LoVo (cell line): Measurements from ENCODE around the gene ADAM15.

ENCODE experiments used
- DNase-seq: peaks from one replicate; pipeline ENCODE4 v3.0.0-alpha.2; 2016; ENCODE audit warnings: low spot score

The ADAM15 gene

GRCh38 chr1:155052439-155053395 lies 1.6 kb downstream of the ADAM15 start:
- no peak for DNase-seq

GRCh38 chr1:155053531-155054105 lies 2.5 kb downstream of the ADAM15 start:
- no peak for DNase-seq

GRCh38 chr1:155057104-155057503 lies 6.0 kb downstream of the ADAM15 start:
- DNase-seq, result no peak

DNA sequence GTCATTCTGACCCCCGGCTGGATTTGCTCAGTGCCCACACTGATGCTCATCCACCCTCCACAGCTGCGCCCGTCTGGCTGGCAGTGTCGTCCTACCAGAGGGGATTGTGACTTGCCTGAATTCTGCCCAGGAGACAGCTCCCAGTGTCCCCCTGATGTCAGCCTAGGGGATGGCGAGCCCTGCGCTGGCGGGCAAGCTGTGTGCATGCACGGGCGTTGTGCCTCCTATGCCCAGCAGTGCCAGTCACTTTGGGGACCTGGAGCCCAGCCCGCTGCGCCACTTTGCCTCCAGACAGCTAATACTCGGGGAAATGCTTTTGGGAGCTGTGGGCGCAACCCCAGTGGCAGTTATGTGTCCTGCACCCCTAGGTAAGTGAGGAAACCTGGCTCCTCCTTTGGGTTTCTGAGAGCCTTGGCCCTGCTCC lies 6.7 kb downstream of the ADAM15 start:
- no peak for DNase-seq

DNA sequence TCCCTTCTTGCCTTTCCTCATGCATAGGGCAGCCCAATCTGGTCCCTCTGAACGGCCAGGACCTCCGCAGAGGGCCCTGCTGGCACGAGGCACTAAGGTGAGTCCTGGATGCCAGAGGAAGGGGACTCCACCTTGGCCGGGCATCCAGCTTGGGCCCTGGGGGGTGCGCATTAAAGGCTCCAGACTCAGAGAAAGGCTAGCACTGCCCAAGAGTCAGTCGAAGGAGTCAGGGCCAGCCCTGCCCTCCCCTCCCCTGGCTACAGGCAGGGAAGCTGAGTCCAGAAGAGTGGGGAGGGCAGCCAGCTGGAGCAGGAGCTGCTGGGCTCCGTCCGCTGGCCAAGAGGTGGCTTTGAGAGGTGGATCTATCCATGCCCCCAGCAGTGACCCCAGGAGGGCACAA lies 9.6 kb downstream of the ADAM15 start:
- no peak for DNase-seq

- peak; percentile 75 for DNase-seq
These were observed 10.4 kb downstream of the ADAM15 start for GRCh38 chr1:155061381-155062150.

DNA sequence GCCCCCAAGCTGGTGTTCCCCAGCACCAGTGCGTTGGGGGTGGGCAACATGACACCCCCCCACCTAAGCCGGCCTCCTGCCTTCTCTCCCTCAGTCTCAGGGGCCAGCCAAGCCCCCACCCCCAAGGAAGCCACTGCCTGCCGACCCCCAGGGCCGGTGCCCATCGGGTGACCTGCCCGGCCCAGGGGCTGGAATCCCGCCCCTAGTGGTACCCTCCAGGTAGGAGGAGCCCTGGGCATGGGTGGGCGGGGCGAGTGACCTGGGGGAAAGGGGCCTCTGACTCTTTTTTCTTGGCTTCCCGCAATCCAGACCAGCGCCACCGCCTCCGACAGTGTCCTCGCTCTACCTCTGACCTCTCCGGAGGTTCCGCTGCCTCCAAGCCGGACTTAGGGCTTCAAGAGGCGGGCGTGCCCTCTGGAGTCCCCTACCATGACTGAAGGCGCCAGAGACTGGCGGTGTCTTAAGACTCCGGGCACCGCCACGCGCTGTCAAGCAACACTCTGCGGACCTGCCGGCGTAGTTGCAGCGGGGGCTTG lies 11.1 kb downstream of the ADAM15 start:
- no peak for DNase-seq

DNA sequence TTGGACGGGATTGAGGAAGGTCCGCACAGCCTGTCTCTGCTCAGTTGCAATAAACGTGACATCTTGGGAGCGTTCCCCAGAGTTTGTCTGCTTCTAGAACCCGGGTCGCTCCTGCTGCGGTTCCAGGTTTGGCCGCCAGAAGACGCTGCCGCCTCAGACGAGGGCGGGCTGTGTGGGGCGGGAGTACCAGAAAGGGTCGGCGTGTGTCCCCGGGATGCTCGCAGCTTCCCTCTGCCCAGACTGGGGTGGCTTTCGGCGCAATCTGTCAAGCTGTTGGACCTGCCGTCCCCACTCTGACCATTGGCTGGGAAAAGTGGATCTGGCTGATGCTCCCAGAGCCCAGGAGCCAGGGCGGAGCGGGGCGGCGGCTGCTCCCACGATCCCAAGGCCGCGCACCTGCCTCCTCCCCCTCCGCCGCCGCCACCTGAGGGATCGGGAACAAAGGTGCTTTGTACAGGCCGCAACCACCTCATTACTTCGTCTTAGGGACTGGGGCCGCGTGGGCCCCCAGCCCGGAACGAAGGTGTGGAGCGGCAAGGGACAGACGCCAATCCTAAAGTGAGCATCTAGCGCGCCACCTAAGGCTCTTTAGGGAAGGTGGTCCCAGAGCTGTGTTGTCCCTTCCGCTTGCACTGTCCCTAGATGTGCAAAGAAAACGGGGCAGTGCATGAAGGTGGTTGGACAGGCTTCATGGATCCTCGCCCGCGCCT lies 11.7 kb downstream of the ADAM15 start:
- no peak for DNase-seq

DNA sequence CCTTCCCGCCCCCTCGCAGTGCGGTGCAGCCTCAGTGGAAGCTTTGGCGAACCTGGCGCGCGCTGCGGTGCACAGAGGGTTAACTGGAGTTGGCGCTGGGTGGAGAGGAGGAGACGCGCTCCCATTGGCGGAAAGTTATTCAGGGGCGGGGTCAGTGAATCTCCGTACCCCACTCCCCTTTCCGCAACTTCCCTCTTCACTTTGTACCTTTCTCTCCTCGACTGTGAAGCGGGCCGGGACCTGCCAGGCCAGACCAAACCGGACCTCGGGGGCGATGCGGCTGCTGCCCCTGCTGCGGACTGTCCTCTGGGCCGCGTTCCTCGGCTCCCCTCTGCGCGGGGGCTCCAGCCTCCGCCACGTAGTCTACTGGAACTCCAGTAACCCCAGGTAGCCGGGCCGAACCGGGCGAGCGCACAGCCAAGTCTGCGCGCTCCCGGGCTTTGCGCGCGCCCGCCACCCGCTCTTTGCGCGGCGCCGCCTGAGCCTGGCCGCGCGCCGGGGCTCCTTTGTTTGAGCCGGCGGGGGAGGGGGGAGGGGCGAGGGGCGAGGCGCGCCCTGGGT lies 12.5 kb downstream of the ADAM15 start, which contains the start of gene EFNA4:
Gene EFNA4, plus strand, starts transcription at position 191 of the 561 bp plus-strand sequence. Its CDS starts 84 bp downstream, at position 275.
- peak; percentile 90 for DNase-seq

DNA sequence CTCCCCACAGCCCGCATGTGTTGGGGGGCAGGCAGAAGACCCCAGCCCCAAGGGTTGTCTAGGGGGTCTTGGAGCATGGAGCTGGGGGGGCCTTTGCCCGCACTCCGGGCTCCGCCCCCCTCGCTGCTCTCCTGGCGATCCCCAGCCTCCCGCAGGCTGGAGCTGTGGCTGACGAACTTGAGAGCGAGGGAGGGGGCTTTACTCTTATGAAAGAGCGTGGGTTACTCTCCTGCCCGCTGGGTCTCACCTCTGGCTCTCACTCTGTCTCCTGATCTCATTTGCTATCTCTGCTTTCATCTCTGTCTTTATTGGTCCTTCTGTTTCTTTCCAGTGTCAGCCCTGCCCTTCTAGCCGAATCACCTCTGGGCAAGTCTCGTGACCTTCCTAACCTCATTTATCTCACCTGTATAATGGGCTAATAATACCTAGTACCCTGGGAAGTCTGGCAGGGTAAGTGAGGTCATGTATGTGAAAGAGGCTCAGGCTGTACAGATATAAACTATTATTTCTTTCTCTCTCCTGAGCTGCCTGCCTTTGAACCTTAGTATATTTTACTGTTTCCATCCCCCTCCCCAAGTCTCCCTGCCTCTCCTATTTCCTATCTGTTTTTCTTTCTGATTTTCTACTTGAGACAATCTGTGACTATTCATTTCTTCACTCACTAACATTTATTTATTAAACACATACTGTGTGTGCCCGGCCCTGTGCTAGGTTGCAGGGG lies 13.2 kb downstream of the ADAM15 start:
- DNase-seq, result no peak

DNA sequence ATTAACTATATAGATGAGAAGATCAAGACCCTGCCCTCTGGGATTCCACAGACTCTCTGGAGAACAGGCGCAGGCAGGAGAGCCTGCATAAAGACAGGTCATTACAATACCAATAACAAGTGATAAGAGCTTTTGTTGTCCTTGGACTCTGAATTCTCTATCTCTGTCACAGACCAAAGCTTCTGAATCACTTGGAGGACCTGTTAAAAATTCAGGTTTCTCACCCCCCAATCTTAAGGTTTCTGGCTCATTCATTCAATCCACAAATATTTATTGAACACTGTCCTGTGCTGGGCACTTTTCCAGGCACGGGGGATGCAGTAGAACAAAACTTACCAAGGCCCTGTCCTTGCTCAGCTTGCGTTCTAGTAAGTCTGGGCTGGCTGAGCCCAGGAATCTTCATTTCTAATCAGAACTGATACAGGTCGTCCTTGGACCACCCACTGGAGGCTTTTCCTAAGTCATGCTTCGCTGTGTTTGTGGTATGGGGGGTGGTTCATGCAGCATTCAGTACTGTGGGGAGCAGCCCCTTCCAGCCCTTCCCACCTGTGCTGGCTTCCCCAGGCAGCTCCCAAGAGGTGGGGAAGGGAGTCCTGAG lies 13.8 kb downstream of the ADAM15 start:
- no peak for DNase-seq

GRCh38 chr1:155066777-155067176 lies 15.7 kb downstream of the ADAM15 start:
- no peak for DNase-seq

DNA sequence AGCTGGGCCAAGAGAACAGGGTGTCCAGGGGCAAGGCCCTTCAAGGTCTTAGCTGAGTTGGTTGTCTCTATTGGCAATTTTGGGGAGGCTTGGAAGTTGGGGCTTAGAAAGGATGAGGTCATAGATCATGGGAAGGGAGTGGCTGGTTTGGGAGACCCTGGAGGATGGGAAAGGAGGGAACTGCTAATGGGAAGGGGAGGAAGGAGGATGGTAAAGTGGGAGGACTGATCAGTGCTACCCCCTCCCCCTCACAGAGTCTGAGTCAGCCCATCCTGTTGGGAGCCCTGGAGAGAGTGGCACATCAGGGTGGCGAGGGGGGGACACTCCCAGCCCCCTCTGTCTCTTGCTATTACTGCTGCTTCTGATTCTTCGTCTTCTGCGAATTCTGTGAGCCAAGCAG lies 17.5 kb downstream of the ADAM15 start:
- no peak for DNase-seq

DNA sequence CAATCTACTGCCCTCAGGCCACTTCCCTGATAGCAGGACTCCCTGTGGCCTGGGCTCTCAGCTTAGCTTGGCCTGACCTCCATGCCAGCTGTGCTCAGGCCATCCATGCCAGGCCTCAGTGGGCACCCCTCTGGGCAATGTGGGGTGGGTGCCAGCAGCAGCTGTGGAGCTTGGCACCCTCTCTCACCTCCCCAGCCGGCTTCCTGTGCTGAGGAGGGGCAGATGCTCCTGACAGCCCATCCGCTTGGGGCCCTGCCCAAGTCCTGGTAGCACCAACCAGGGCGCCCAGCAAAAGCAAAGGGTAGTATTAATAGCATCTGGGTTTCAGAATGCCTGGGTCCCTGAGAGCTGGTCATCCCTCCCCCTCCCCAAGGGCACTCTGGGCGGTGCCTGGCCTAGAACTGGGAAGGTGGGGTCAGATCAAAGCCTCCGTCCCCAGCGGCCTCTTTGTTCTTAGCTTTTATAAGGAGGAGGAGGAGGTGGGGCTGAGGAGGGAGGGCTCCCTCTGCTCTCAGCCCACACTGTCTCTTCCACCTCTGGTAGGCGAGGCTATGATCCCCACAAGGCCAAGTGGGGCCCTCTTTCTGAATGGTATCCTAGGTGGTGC lies 18.5 kb downstream of the ADAM15 start:
- peak; percentile 29 for DNase-seq

DNA sequence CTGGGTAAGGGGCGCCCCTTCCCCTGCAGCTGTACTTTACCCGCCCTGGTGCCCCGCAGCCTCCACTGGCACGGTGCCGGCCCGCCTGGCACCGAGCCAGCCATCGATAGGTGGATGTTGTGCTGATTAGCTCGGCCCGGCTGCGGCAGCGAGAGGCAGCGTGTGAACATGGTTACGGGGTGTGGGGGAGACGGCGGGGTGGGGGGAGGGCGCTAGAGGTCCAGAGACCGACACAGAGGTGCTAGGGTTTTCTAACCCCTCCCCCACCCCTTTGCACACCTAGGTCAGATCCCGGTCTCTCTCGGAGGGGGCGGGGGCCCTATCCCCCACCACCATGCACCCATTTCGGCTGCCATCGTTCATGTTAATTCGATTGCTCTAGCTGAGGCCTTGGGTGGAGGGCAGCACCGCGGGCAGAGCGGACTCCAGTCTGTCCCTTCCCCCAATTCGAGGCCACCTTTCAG lies 19.1 kb downstream of the ADAM15 start:
- no peak for DNase-seq

- peak; percentile 47 for DNase-seq
These were observed 19.8 kb downstream of the ADAM15 start for GRCh38 chr1:155070721-155071569.

GRCh38 chr1:155071701-155072100 lies 20.6 kb downstream of the ADAM15 start:
- no peak for DNase-seq

GRCh38 chr1:155072531-155073289 lies 21.6 kb downstream of the ADAM15 start:
- DNase-seq, result no peak
